ENCODE measurements around the gene NHS.

- TF ChIP-seq POLR2A (IDR thresholded peaks at IDR 0.05) (no peak), CTCF (IDR thresholded peaks at IDR 0.05) (no peak)
Observed at GRCh38 chrX:17373337-17373736, 1.7 kb upstream of the NHS start.

All from body of pancreas (tissue), 4 donors.